ENCODE data around the gene SNRPA. TPM values are rescaled to one million over a fixed set of nuclear protein-coding genes. Genes with fewer than 3 reads are reported as not detected.

The SNRPA gene
- polyA plus RNA-seq, 1 of the 3 experiments (the other 2 are of a cell fraction), result 121 TPM

GRCh38 chr19:40718774-40719391, 32.1 kb upstream of the SNRPA start:
- POLR2A ChIA-PET, result interaction anchor here (0.6 kb wide), 1 partner anchor 15 kb away, joined by 3 read pairs; no protein-coding TSS in a partner anchor
- Histone ChIP-seq H3K4me1 (ENCODE audit: control insufficient read depth in 1 of 2, insufficient read depth in 2 of 2, low read depth in 1 of 2, low read length in 1 of 2) (peaks cover 8 to 35% of the 10 kb centered on the region in 2 experiments; a peak in 1 of 4 replicates), H3K9me3 (no peaks in the 10 kb centered on the region), H3K4me2 (peak overlapping the region; percentile 89), H3K9ac (peak overlapping the region; percentile 98), H3F3A (replicated peaks; ENCODE audit: insufficient read depth) (peaks cover 17% of the 10 kb centered on the region), H3K27ac (ENCODE audit: low read depth in 2 of 2, low read length in 1 of 2) (peak overlapping the region; percentile 35 to 100; a peak in 2 of 4 replicates), H2AFZ (ENCODE audit: low read depth) (no peak overlapping the region), H3K36me3 (replicated peaks in 1 of 2; ENCODE audit: control insufficient read depth in 1 of 2, insufficient read depth in 2 of 2, low read length in 1 of 2) (peaks cover 0 to 8% of the 10 kb centered on the region in 2 experiments), H3K79me2 (ENCODE audit: insufficient read depth) (peaks cover 72% of the 10 kb centered on the region), H3K4me3 (ENCODE audit: low read depth in 2 of 2, low read length in 1 of 2) (peak overlapping the region; percentile 70 to 80), H3K9me2 (no peaks in the 10 kb centered on the region), H4K20me1 (ENCODE audit: insufficient read depth) (peaks cover 5% of the 10 kb centered on the region; the same call in 1 of the 2 replicates), H3K27me3 (ENCODE audit: insufficient read depth) (no peaks in the 10 kb centered on the region)
- no peak for TF ChIP-seq ELF1 (IDR thresholded peaks at IDR 0.05)
- TF ChIP-seq TEAD4 (IDR thresholded peaks at IDR 0.05; ENCODE audit: borderline replicate concordance, insufficient read depth), result no peak
- peak; percentile 37; the same call in 1 of the 2 replicates for TF ChIP-seq MAX (IDR thresholded peaks at IDR 0.05; ENCODE audit: low read depth)
- no peak for TF ChIP-seq RAD21 (IDR thresholded peaks at IDR 0.05; ENCODE audit: low read length)
- no peak for TF ChIP-seq NFIC (IDR thresholded peaks at IDR 0.05; ENCODE audit: borderline replicate concordance)
- TF ChIP-seq SMC3 (IDR thresholded peaks at IDR 0.05; ENCODE audit: low read depth, low read length), result no peak
- TF ChIP-seq GABPA (IDR thresholded peaks at IDR 0.05; ENCODE audit: low read depth), result no peak
- TF ChIP-seq TAF1 (IDR thresholded peaks at IDR 0.05; ENCODE audit: borderline replicate concordance, low read depth, low read length), result no peak
- TF ChIP-seq ZBTB33 (IDR thresholded peaks at IDR 0.05; ENCODE audit: borderline replicate concordance, low read depth), result no peak
- TF ChIP-seq IRF3 (IDR thresholded peaks at IDR 0.05; ENCODE audit: low read depth, low read length), result no peak
- peak; percentile 50; the same call in 1 of the 2 replicates for TF ChIP-seq USF1 (IDR thresholded peaks at IDR 0.05; ENCODE audit: borderline replicate concordance, low read depth)
- CTCF ChIA-PET, result interaction anchor here (0.9 kb wide), 1 partner anchor 60 kb away, joined by 3 read pairs; no protein-coding TSS in a partner anchor
- no peak for DNase-seq
- WGBS (ENCODE audit: low lambda C conversion rate), result 46% methylated on average over 8 of the region's 16 CpGs

- Histone ChIP-seq H3K4me1 (ENCODE audit: control insufficient read depth in 1 of 2, insufficient read depth in 2 of 2, low read depth in 1 of 2, low read length in 1 of 2) (peaks cover 8 to 30% of the 10 kb centered on the region in 2 experiments; a peak in 1 of 4 replicates), H2AFZ (ENCODE audit: low read depth) (no peak overlapping the region), H3F3A (replicated peaks; ENCODE audit: insufficient read depth) (peaks cover 17% of the 10 kb centered on the region), H3K9me3 (no peaks in the 10 kb centered on the region), H3K36me3 (replicated peaks in 1 of 2; ENCODE audit: control insufficient read depth in 1 of 2, insufficient read depth in 2 of 2, low read length in 1 of 2) (peaks cover 0 to 13% of the 10 kb centered on the region in 2 experiments), H3K4me3 (ENCODE audit: low read depth in 2 of 2, low read length in 1 of 2) (peak overlapping the region; percentile 70 to 80; a peak in 3 of 4 replicates), H3K27ac (ENCODE audit: low read depth in 2 of 2, low read length in 1 of 2) (no peak overlapping the region), H3K27me3 (ENCODE audit: insufficient read depth) (no peaks in the 10 kb centered on the region), H4K20me1 (ENCODE audit: insufficient read depth) (peaks cover 7% of the 10 kb centered on the region; the same call in 1 of the 2 replicates), H3K4me2 (peak overlapping the region; percentile 89), H3K79me2 (ENCODE audit: insufficient read depth) (peaks cover 73% of the 10 kb centered on the region), H3K9ac (peak overlapping the region; percentile 98; the same call in 1 of the 2 replicates), H3K9me2 (no peaks in the 10 kb centered on the region)
- WGBS (ENCODE audit: low lambda C conversion rate), result 83% methylated on average over 7 of the region's 7 CpGs
- DNase-seq, result no peak
- CTCF ChIA-PET, result no interaction called here
- POLR2A ChIA-PET, result interaction anchor here (0.6 kb wide), 1 partner anchor 15 kb away, joined by 3 read pairs; no protein-coding TSS in a partner anchor
- TF ChIP-seq USF2 (IDR thresholded peaks at IDR 0.05; ENCODE audit: borderline replicate concordance, low read depth, low read length) (no peak), FOXJ3 (CRISPR knock-in tag; IDR thresholded peaks at IDR 0.05) (no peak), MXI1 (IDR thresholded peaks at IDR 0.05; ENCODE audit: low read depth, low read length) (no peak), GABPA (IDR thresholded peaks at IDR 0.05; ENCODE audit: low read depth) (no peak), RAD21 (IDR thresholded peaks at IDR 0.05; ENCODE audit: low read length) (no peak), FOXM1 (IDR thresholded peaks at IDR 0.05; ENCODE audit: low read depth) (no peak), POLR2AphosphoS5 (IDR thresholded peaks at IDR 0.05; ENCODE audit: low read depth, low read length) (no peak), JUND (IDR thresholded peaks at IDR 0.05) (no peak), SIN3A (IDR thresholded peaks at IDR 0.05; ENCODE audit: borderline replicate concordance, low read depth, low read length) (no peak), CTCF (IDR thresholded peaks at IDR 0.05) (no peak)
Observed at GRCh38 chr19:40719414-40719894, 31.5 kb upstream of the SNRPA start.
